Activated CD8-positive, alpha-beta T cell treated with anti-CD3 and anti-CD28 coated beads, Interleukin-2, amount 10 ng/mL, durations not matched to agents 7 days and 5 days (primary cell): ENCODE results near the gene OR2T27. TPM values are rescaled to one million over a fixed set of nuclear protein-coding genes. Genes with fewer than 3 reads are reported as not detected.

Experiments
- ATAC-seq: fragments of 150-1000 bp; cut with Tn5 transposase; one replicate; pipeline ENCODE4 v1.10.0; 2021; ENCODE audit warnings: moderate library complexity
- CTCF ChIA-PET: fragments of 350-600 bp; sonication (Branson Sonifier 250); formaldehyde crosslinking; loops from one replicate; lab custom pipeline; 2021; ENCODE audit warnings: antibody characterized with exemption; lab: Charles Lee
- POLR2A ChIA-PET: fragments of 350-600 bp; sonication (Branson Sonifier 250); formaldehyde crosslinking; loops from one replicate; lab custom pipeline; 2021; ENCODE audit warnings: antibody characterized with exemption; lab: Charles Lee
- DNase-seq: peaks from one replicate; pipeline ENCODE4 v3.0.0-alpha.2; 2020
- H3K27ac Mint-ChIP-seq: one replicate; pipeline ENCODE4 v1.8.0; 2021; ENCODE audit warnings: mild to moderate bottlenecking, mixed read lengths
- H3K27me3 Mint-ChIP-seq: one replicate; pipeline ENCODE4 v1.8.0; 2021; ENCODE audit warnings: low read depth, mixed read lengths
- H3K36me3 Mint-ChIP-seq: one replicate; pipeline ENCODE4 v1.8.0; 2021; ENCODE audit warnings: low read depth, mixed read lengths
- H3K4me1 Mint-ChIP-seq: one replicate; pipeline ENCODE4 v1.8.0; 2021; ENCODE audit warnings: low read depth, mixed read lengths
- H3K4me3 Mint-ChIP-seq: one replicate; pipeline ENCODE4 v1.8.0; 2021; ENCODE audit warnings: mild to moderate bottlenecking, mixed read lengths
- H3K9me3 Mint-ChIP-seq: one replicate; pipeline ENCODE4 v1.8.0; 2022; ENCODE audit warnings: mixed read lengths; ENCODE audit not compliant: insufficient read depth
- total RNA-seq, 2 experiments: library from RNA; stranded (reverse); gene quantifications; one replicate each; pipeline ENCODE4 v1.2.3, GENCODE V29; 2021

Gene OR2T27
- total RNA-seq, 2 experiments from 2014 or later = not detected

GRCh38 chr1:248610301-248610700, 45.0 kb downstream of the OR2T27 start:
- peaks cover 8% of the 10 kb centered on the region for H3K4me1 Mint-ChIP-seq
- no peaks in the 10 kb centered on the region for H3K36me3 Mint-ChIP-seq
- no peak overlapping the region for H3K27ac Mint-ChIP-seq
- ChIA-PET POLR2A (no interaction called here), CTCF (interaction anchor here (1.0 kb wide), 1 partner anchor 15 kb away, joined by 4 read pairs; no protein-coding TSS in a partner anchor)
- H3K27me3 Mint-ChIP-seq = no peaks in the 10 kb centered on the region
- ATAC-seq (no peak), DNase-seq (no peak)
- no peaks in the 10 kb centered on the region for H3K9me3 Mint-ChIP-seq
- H3K4me3 Mint-ChIP-seq = no peak overlapping the region

Other genes with a start within 250 kb of the OR2T27 start
- not detected for gene OR2T2, start 209.9 kb downstream of the OR2T27 start, total RNA-seq
- gene OR2T3, start 182.2 kb downstream of the OR2T27 start, total RNA-seq = not detected
- not detected for gene OR2T5, start 166.9 kb downstream of the OR2T27 start, total RNA-seq
- gene OR2G6, start 147.5 kb downstream of the OR2T27 start, total RNA-seq = not detected
- gene OR2T29, start 92.8 kb downstream of the OR2T27 start, total RNA-seq = not detected
- not detected for gene OR2T34, start 80.8 kb downstream of the OR2T27 start, total RNA-seq
- not detected for gene OR2T10, start 57.8 kb downstream of the OR2T27 start, total RNA-seq
- gene OR2T11, start 20.4 kb downstream of the OR2T27 start, total RNA-seq = not detected
- gene OR2T35, start 10.2 kb downstream of the OR2T27 start, total RNA-seq = not detected
- gene OR14I1, start 47.2 kb upstream of the OR2T27 start, total RNA-seq = not detected
- gene LYPD8, start 100.2 kb upstream of the OR2T27 start, total RNA-seq = not detected
- gene SH3BP5L, start 170.4 kb upstream of the OR2T27 start, total RNA-seq = 10 to 100 TPM; 28.9 to 31.4 TPM
- 10 to 100 TPM; 48.4 to 54.5 TPM for gene ZNF672, start 182.7 kb upstream of the OR2T27 start, total RNA-seq
- gene ZNF692, start 203.6 kb upstream of the OR2T27 start, total RNA-seq = 10 to 100 TPM; 52.7 to 66.8 TPM